Ovary (tissue), 3 donors: Measurements from ENCODE around the gene LRMDA.

ENCODE experiments used
- EP300 ChIP-seq: sonication (generic); formaldehyde crosslinking; IDR thresholded peaks from one replicate; pipeline ENCODE4 v1.6.1; 2017; ENCODE audit warnings: antibody characterized with exemption
- POLR2A ChIP-seq: fragments of 450-650 bp; IDR thresholded peaks from one replicate; pipeline ENCODE4 v1.6.1; 2017; ENCODE audit warnings: antibody characterized with exemption, mild to moderate bottlenecking, moderate library complexity
- TF ChIP-seq, protein P1 (sequence below), 3 donors: fragments of 450-650 bp in 2 of 3; fragments of 200-600 bp in 1 of 3; IDR thresholded peaks; one replicate each; pipeline versions ENCODE4 v1.5.1 to v1.8.0; 2016 to 2022; ENCODE audit warnings: antibody characterized with exemption in 3 of 3, mild to moderate bottlenecking in 1 of 3
- donor health status: DM: no; HTN: no; CAD: no.

DNA sequence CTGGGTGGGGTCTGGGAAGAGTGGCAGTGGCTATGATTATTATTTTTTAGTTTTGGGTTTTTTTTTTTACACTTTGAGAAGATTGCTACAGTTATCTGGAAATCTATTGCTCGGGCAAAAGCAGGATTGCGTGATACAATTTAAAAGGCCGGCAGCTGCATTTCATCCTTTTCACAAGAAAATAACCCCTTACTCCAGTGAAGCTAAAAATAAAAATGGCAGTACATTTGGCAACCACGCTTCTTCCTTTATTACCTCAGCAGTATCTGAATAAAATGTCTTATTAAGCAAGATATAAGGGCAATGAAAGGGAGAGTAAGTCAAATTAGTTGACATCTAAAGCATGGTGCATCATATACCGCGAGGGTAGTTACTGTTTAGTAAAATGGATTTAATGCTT is 496.8 kb downstream of the LRMDA start:
- TF ChIP-seq, protein P1, sequence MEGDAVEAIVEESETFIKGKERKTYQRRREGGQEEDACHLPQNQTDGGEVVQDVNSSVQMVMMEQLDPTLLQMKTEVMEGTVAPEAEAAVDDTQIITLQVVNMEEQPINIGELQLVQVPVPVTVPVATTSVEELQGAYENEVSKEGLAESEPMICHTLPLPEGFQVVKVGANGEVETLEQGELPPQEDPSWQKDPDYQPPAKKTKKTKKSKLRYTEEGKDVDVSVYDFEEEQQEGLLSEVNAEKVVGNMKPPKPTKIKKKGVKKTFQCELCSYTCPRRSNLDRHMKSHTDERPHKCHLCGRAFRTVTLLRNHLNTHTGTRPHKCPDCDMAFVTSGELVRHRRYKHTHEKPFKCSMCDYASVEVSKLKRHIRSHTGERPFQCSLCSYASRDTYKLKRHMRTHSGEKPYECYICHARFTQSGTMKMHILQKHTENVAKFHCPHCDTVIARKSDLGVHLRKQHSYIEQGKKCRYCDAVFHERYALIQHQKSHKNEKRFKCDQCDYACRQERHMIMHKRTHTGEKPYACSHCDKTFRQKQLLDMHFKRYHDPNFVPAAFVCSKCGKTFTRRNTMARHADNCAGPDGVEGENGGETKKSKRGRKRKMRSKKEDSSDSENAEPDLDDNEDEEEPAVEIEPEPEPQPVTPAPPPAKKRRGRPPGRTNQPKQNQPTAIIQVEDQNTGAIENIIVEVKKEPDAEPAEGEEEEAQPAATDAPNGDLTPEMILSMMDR (IDR thresholded peaks at IDR 0.05) = no peak
- TF ChIP-seq POLR2A (no peak), EP300 (no peak)
